ENCODE measurements around the gene RND3. TPM values are rescaled to one million over a fixed set of nuclear protein-coding genes. Genes with fewer than 3 reads are reported as not detected.

Gene RND3
- total and polyA plus RNA-seq, 10 of the 15 experiments (the other 5 are each of a cell fraction or from before 2014, with no cell fraction given) = 0.38 to 18.3 (median 0.93) TPM

DNA sequence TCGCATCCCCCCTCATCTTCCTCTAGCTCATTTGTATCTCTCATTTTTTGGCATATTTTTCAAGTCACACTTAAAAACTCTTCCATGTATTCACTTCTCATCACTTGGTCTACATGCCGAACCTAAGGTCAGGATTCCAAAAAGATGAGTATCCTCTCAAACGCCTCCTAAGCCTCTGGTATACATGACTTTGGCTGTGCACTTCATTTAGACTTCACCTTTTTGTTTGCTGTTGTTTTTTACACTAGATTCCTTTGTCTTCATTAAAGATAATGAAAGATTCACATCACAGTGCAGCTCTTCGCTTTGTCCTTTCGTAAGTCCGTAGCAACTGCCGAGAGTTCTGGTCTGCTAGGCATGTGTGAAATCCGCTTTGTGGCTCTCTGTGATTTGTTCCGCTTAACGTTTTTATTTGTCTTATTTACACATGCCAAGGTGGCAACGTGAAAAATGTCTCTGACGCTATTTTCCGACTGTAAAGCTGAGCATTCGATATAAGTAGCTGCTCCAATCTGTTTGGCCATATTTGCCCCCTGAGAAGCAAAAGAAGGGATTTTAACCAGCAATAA, 17.7 kb downstream of the RND3 start:
- no peaks in the 10 kb centered on the region for H3K9me3 ChIP-seq (replicated peaks; ENCODE audit: control insufficient read depth, insufficient read depth, low read length)
- ChIA-PET RAD21 (ENCODE audit: unreplicated experiment) (interaction anchor here (0.8 to 11.2 kb wide), 4 partner anchors 13 to 66 kb away, joined by 3 to 143 read pairs (median 8); no protein-coding TSS in a partner anchor), CTCF (interaction anchor here (0.6 to 3.2 kb wide), 7 partner anchors 10 to 131 kb away, joined by 3 to 15 read pairs (median 7); no protein-coding TSS in a partner anchor), POLR2A (interaction anchor here (0.7 to 1.5 kb wide), 5 partner anchors 9 to 882 kb away, joined by 3 to 6 read pairs (median 4); no protein-coding TSS in a partner anchor), SMC1A (ENCODE audit: uncharacterized antibody, unreplicated experiment) (interaction anchor here (0.7 to 4.3 kb wide), 18 partner anchors 10 to 119 kb away, joined by 3 to 30 read pairs (median 4); no protein-coding TSS in a partner anchor)
- H3K4me1 ChIP-seq (ENCODE audit: control insufficient read depth, insufficient read depth, low read length) = no peaks in the 10 kb centered on the region
- no TSS peak for BruUV-seq (replicated peaks)
- FAIRE-seq = no peak
- H3K4me3 ChIP-seq = no peak overlapping the region
- no peak for TF ChIP-seq RAD51 (IDR thresholded peaks at IDR 0.05)
- TF ChIP-seq JUNB (IDR thresholded peaks at IDR 0.05) = no peak
- TF ChIP-seq, protein P1, sequence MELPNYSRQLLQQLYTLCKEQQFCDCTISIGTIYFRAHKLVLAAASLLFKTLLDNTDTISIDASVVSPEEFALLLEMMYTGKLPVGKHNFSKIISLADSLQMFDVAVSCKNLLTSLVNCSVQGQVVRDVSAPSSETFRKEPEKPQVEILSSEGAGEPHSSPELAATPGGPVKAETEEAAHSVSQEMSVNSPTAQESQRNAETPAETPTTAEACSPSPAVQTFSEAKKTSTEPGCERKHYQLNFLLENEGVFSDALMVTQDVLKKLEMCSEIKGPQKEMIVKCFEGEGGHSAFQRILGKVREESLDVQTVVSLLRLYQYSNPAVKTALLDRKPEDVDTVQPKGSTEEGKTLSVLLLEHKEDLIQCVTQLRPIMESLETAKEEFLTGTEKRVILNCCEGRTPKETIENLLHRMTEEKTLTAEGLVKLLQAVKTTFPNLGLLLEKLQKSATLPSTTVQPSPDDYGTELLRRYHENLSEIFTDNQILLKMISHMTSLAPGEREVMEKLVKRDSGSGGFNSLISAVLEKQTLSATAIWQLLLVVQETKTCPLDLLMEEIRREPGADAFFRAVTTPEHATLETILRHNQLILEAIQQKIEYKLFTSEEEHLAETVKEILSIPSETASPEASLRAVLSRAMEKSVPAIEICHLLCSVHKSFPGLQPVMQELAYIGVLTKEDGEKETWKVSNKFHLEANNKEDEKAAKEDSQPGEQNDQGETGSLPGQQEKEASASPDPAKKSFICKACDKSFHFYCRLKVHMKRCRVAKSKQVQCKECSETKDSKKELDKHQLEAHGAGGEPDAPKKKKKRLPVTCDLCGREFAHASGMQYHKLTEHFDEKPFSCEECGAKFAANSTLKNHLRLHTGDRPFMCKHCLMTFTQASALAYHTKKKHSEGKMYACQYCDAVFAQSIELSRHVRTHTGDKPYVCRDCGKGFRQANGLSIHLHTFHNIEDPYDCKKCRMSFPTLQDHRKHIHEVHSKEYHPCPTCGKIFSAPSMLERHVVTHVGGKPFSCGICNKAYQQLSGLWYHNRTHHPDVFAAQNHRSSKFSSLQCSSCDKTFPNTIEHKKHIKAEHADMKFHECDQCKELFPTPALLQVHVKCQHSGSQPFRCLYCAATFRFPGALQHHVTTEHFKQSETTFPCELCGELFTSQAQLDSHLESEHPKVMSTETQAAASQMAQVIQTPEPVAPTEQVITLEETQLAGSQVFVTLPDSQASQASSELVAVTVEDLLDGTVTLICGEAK (IDR thresholded peaks at IDR 0.05; ENCODE audit: borderline replicate concordance) = no peak
- no peak for TF ChIP-seq FOXM1 (IDR thresholded peaks at IDR 0.05; ENCODE audit: low read depth, low read length)
- TF ChIP-seq PRDM15 (CRISPR knock-in tag; IDR thresholded peaks at IDR 0.05) = no peak
- no peak overlapping the region for H3K4me2 ChIP-seq (ENCODE audit: control insufficient read depth, insufficient read depth)
- H2AFZ ChIP-seq (ENCODE audit: control insufficient read depth, low read depth, low read length) = no peak overlapping the region
- no peak for DNase-seq (ENCODE audit: low read depth, low spot score)
- H3K27me3 ChIP-seq (replicated peaks in 1 of 2; ENCODE audit: control insufficient read depth in 2 of 2, insufficient read depth in 2 of 2, low read length in 1 of 2) = no peaks in the 10 kb centered on the region; a peak in 1 of 4 replicates
- H3K27ac ChIP-seq (ENCODE audit: control insufficient read depth, insufficient read depth) = no peak overlapping the region
- 31% methylated on average over 14 of the region's 14 CpGs for WGBS (ENCODE audit: insufficient coverage, insufficient replicate concordance, low lambda C conversion rate, missing lambda C conversion rate)
- in situ Hi-C loops (cut with MboI) (no loop called here), intact Hi-C loops (cut with micrococcal nuclease; ENCODE audit: unreplicated experiment) (loop anchor here (5.0 kb wide), 1 partner anchor 337 kb away; no protein-coding TSS in a partner anchor)
- H3K79me2 ChIP-seq (ENCODE audit: control insufficient read depth, insufficient read depth, low read length) = no peaks in the 10 kb centered on the region
- H3K36me3 ChIP-seq (ENCODE audit: control insufficient read depth in 2 of 2, insufficient read depth in 2 of 2, low read length in 1 of 2) = no peaks in the 10 kb centered on the region
- H3K9ac ChIP-seq (ENCODE audit: control insufficient read depth, insufficient read depth, low read length) = no peak overlapping the region
- ATAC-seq = no peak
- no peaks in the 10 kb centered on the region; the same call in 1 of the 2 replicates for H4K20me1 ChIP-seq (ENCODE audit: control insufficient read depth, insufficient read depth)
